Stimulated activated CD8-positive, alpha-beta memory T cell treated with anti-CD3 and anti-CD28 coated beads, Interleukin-4, amount 100 ng/mL, for 24 hours (primary cell): ENCODE results near the gene ZDHHC11.
"Not testable (repeated sequence)": the region's sequence is repeated elsewhere in the genome, so short reads cannot be mapped to it uniquely, and the experiment has no call there.

ENCODE experiments used
- DNase-seq: peaks from one replicate; pipeline ENCODE4 v3.0.0-alpha.2; 2020; ENCODE audit warnings: low read depth

The ZDHHC11 gene

DNA sequence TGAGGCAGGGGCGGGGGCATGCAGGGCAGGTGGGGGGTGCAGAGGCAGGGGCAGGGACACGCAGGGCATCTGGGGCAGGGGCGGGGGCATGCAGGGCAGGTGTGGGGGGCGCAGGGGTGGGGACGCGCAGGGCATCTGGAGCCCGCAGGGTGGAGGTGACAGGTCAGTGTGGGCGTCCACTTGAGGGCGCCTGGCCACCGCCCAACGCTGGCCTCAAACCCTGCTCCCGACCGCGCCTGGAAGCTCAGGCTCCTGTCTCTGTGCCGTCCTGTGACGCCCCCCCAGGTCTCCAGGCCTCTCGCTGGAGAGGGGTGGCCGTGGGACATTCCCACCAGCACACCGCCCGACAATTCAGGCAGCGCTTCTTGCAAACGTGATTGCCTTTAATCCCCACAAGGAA is 6.9 kb downstream of the ZDHHC11 start:
- not testable (repeated sequence) for DNase-seq

DNA sequence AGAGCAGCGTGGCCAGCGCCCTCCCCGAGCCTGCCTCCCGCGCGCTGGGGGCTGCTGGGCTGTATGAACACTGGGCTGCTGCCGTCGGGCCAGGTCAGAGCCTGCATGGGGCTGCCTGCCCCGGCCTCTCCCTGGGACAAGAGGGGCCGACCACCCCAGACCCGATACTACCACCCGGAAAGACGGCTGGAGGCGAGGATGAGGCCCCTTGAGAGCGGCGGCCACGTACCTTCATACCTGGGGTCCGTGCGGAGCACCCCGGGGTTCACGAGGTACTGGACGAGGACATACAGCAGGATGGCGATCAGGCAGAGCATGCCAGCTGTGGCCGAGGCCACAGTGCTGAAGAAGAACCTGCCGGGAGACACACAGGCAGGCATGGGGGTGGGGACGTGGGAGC is 7.4 kb downstream of the ZDHHC11 start:
- DNase-seq: not testable (repeated sequence)

DNA sequence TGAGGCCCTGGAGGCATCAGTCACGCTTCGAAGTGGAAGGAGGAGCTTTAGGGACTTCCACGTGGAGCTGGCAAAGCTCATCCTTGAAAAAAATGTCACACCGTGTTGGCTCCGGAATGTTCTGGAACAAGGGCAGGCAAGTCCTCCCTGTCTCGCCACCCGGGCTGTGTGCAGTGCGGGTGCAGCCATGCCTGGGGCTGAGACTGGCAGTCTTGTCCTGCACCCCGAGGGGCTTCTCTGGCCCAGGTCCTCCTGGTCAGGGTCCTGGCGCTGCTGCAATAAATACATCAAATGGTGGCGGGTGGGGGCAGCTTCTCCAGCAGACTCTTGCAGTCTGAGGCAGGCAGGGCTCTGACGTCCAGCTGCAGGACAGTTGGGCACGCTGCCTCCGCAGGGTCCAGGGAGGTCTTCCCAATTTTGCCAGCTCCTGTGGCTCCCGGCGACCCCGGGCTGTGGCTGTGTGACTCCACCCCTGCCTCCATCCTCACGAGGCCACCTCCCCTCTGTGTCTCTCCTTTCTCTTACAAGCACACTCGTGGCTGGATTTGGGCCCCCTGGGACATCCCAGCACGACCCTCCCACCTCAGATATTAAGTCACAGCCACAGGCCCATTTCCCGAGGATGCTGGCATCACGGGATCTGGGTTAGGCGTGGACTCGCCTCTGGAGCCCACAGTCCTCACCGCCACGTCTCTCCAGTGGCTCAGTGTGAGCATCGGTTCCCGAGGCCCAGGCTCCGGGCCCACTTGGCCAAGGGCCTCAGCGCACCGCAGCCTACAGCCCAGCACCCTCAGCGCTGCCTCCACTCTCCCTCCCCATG is 8.2 kb downstream of the ZDHHC11 start:
- not testable (repeated sequence) for DNase-seq

DNA sequence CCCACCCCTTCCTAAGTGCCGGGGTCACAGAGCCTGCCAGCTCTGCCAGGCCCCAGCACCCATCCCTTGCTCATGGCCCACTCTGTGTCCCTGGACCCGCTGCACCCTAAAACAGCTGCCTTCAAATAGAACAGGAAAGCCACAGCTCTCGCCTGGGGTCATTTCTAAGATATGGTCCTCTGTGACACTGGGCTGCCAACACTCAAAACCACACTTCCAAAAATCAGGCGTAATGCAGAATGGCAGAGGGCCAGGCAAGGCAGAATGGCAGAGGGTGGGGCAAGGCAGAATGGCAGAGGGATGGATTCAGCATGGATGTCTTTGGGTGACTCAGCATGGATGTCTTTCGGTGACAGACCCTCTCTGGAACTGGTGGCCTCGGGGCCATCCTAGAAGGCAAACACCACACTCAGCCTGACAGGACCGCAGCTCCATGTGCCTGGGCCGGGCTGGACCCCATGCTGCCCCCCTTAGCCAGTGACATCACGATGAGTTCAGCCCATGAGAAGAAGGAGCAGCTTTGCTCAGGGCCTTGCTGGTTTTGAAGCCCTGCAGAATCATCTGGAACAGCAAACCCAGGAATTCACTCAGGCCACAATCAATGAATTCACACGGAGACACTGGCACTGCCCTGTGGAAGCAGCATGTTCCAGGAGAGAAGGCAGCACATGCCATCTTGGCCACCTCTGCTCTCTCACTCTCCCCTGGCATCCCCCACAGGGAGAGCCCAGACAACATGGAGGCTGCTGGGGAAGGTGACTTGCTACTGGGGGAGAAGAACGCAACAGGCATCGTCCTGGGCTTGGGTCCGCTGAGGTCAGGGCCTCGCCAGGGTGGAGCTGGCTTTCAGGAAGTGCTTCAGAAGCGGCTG is 9.0 kb downstream of the ZDHHC11 start:
- DNase-seq: not testable (repeated sequence)

DNA sequence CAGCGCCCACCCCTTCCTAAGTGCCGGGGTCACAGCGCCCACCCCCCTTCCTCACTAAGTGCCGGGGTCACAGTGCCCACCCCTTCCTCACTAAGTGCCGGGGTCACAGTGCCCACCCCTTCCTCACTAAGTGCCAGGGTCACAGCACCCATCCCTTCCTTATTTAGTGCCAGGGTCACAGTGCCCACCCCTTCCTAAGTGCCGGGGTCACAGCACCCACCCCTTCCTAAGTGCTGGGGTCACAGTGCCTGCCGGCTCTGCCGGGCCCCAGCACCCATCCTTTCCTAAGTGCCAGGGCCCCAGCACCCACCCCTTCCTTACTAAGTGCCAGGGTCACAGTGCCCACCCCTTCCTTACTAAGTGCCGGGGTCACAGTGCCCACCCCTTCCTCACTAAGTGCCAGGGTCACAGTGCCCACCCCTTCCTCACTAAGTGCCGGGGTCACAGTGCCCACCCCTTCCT is 9.8 kb downstream of the ZDHHC11 start:
- DNase-seq: not testable (repeated sequence)

DNA sequence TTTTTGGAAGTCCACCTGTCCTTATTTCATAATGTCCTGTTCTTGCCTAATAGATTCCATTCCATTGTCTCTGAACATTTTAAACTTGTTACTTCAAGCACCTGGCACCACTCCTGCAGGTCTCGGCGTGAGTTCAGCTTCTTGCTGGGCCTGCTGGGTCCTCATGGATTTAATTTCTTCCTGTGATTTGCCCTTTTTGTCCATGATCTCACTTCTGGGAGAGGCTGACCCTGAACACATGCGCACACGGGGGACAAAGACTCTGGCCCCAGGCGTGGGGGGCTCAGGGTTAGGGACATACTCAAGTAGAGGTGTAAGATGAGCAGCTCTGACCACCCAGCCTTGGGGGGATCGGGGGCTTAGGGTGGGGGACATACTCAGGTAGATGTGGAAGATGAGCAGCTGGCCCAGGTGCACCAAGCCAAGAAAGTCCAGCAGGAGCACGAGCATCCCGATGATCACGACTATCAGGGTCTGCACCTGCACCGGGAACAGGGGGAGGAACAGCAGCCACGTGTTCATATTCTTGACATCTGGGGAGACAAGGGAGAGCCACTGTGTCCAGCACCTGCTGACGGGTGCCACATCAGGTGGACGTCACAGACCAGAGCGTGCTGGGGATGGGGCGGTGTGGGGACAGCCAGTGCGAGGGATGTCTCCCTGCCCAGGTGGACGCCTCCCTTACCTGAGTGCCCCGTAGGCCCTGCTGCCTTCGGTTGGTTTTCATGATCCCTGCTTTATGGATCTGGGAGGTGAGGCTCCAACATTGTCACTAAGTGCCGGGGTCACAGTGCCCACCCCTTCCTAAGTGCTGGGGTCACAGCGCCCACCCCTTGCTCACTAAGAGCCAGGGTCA is 10.4 kb downstream of the ZDHHC11 start:
- DNase-seq: not testable (repeated sequence)

DNA sequence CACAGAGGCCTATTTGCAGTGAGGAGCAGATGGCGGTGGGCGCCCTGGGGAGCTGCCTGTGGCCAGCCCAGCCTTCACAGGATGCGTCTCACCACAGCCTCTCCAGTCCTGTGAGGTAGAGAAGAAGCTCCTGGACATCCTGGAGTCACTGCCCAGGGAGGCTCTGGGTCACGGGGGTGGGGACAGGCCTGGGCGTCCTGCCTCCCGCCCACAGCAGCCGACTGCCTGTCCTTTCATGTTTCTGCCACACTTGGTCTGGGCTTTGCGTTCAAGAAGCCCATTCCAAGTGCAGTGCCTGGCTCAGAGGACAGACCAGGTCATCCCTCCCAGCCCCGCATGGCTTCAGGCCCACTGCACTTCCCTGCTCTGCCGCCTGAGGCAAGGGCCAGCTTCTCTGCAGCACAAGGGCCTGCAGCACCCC is 12.3 kb downstream of the ZDHHC11 start:
- DNase-seq: not testable (repeated sequence)

DNA sequence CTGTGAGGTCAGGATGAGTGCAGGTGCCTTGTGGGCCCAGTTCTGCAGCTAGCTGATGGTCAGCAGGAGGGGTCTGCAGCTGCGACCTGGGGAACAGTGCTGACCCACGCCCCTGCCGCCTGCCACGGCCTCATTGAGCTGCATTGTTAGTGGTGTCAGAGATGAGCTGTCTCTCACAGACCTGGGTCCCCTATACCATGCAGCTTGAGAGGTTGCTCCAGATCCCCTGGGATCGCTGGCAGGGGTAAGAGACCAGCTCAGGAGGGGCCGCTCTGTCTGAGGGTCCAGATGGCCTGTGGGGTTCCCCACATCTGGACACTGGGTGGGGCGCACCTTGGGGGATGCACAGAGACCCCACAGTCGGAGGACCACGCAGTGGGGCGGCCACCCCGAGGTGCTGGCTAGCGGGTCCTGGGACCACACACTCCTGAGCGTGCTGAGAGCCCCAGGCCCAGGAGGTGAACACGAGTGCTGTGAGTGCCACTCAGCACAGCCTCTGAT is 13.1 kb downstream of the ZDHHC11 start:
- DNase-seq: not testable (repeated sequence)

DNA sequence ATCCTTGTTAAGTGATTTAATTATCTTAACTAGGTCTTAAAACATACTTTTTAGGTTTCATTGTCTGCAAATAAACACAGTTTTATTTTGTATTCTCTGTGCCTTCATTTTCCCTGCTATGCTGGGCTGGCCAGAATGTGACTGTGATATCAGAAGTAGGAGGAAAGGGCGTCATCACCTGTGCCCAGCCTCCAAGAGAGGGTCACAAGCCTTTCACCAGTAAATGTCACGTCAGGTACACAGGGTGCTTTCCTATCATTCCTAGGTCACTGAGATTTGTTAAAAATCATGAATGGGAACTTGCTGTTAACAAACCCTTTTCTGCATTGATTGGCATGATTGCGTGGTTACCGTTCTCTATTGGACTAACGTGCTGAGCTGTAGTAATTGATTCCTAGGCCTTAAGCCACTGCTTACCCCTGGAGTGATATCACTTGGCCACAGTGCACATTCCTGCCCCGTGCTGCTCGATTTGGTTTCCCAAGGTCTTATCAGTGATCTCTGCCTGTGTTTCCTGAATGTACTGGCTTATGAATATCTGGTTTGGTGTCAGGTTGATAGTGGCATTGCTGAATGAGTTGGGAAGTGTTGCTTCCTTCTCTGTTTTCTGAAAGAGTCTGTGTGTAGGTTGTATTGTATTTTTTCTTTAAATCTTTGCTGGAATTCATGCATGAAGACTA is 14.7 kb downstream of the ZDHHC11 start:
- not testable (repeated sequence) for DNase-seq

DNA sequence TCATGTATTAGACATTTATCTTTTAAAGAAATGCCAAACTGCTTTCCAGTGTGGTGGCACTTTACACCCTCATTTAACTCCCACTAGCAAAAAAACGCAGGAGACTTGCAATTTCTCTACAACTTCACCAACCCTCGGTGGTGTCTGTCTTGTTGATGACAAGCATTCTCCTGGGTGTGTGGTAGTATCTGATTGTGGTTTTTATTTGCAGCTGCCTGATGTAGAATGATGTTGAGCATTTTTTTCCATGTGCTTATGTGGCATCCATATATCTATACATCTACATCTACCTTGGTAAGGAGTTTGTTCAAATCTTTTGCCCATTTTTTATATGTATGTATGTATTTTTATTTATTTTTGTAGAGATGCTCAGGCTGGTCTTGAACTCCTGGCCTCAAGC is 16.8 kb downstream of the ZDHHC11 start:
- DNase-seq: not testable (repeated sequence)

DNA sequence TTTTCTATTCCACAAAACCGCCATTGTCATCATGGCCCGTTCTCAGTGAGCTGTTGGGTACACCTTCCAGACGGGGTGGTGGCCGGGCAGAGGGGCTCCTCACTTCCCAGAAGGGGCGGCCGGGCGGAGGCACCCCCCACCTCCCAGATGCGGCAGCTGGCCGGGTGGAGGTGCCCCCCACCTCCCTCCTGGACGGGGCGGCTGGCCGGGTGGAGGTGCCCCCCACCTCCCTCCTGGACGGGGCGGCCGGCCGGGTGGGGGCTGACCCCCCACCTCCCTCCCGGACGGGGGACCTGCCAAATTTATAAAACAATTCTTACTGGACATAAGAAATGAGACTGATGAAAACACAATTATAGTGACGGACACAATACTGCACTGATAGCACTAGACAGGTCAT is 22.6 kb downstream of the ZDHHC11 start:
- not testable (repeated sequence) for DNase-seq

DNA sequence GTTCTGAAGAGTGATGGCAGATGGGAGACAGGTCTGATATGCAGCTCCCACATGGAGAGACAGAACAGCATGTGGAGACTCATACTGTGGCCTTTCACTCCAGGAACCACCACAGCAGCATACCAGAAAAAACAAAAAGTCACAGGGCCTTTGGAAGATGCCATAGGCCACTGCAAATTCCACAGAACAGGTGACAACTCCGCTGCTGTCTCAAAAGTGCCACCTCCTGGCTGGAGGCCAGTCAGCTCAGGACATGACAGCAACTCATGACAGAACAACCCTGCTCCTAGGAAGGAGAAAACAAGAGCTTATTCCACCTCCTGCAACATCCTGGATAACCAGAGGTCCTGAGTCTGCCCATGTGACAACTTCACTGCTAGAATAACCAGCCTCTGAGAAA is 25.2 kb downstream of the ZDHHC11 start:
- not testable (repeated sequence) for DNase-seq

DNA sequence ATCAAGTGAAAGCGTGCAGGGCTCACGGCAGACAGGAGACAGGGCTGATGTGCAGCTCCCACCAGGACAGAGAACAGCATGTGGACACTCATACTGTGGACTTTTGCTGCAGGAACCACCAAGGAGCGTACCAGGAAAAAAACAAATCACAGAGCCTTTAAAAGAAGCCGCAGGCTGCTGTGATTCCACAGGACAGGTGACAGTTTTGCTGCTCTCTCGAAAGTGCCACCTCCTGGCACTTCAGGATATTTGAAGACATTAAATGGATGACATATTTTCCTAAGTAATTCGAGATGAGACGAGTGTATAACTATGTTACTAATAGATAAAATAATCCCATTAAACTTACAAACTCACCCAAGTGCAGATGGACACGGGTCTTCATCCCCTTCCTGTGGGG is 29.3 kb downstream of the ZDHHC11 start:
- no peak for DNase-seq

DNA sequence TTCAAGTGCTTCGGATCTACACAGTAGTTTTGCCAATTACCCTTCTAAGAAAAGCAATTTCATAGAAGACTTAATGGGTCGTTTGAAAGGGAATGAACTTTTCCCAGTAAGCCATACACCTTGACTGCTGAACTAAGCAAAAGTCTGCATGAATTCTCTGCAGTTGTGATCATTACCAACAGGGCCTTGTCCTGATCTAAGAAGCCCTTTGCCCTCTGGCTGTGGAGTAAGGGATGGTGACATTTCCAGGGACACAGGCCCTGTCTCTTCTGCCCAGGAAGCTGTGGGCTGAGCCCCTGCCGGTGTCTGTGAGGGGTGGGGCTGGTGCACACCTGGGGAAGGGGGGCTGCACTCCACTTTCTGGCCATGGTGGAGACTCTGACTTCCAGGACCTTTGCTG is 30.5 kb downstream of the ZDHHC11 start:
- DNase-seq: no peak

DNA sequence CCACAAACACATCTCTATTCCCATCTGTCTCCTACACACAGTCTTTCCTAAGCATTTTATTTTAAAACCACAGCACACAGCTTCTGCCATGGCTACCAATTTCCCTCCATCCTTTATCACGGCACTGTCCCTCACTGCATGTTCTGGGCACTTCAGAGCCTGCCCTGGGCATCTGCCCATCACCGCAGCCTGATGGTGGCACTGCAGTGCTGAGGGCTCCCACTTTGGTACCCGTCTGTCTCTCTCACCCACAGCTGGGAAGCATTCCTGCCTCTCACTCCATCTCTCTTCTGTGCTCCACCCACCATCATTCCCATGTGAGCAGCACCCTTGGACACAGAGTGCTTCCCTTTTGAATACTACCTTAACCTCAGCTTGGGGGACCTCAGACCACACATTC is 31.7 kb downstream of the ZDHHC11 start:
- no peak for DNase-seq

DNA sequence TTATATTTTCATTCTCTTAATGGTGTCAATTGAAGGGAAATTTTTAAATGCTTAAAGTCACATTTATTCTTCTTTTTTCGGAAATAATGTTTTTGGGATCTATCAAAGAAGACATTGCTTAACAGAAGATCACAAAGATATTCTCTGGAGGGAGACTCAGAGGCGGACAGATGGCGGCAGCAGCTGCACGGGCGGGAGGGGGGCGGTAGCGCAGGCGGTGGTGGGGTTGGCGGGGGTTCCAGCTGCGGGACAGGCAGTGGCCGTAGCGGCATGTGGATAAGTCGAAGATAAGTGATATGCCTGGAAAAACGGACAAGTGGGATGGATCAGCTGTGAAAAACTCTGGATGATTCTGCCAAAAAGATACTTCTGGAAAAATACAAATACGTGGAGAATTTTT is 34.6 kb downstream of the ZDHHC11 start:
- DNase-seq: no peak

DNA sequence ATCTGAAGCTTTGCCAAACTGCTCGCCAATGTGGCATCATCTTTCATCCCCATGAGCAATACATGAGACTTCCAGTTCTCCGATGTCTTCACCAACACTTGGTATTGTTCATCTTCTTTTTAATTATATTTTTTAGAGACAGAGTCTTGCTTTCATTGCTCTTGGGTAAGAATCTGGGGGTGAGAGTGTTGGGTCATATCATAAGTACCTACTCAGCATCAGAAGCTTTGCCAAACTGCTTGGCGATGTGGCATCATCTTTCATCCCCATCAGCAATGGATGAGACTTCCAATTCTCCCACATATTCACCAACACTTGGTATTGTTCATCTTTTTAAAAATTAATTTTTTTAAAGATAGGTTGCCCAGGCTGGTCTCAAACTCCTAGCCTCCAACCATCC is 35.3 kb downstream of the ZDHHC11 start:
- DNase-seq: no peak

DNA sequence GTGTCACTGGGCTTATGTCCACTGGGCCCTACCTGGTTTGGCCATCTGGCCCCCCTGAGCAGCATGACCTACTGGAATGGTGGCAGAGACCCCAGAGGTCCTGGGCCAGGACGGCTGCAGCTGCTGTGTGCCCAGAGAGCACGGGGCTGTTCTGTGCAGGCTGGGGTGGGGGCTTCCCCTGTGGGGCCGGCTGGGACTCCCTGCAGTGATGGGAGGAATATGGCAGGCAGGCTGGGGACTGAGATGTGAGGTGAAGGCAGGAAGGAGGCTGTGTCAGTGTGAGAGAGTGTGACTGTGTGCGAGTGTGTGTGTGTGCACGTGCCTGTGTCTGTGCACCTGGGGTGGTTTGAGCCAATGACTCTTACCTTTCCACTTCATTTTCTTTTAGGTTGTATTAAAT is 37.2 kb downstream of the ZDHHC11 start:
- DNase-seq: not testable (repeated sequence)

DNA sequence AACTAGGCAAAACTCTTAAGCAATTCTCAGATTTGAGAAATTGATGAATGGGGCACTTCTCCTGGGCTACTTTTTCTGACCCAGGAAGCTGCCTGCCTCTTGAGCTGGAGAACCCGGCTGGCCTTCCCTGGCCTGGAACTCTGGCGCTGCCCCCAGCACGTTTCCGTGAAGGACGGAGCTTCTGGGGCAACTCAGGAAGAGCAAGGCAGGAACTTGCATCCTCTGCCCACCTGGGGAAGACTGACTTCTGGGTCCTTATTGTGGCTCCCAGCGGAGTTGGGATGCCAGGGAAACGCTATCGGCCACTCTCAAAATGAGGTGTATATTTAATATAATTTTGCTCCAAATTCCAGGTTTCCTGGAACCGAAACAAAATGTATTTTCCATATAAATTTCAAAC is 39.4 kb downstream of the ZDHHC11 start:
- not testable (repeated sequence) for DNase-seq

DNA sequence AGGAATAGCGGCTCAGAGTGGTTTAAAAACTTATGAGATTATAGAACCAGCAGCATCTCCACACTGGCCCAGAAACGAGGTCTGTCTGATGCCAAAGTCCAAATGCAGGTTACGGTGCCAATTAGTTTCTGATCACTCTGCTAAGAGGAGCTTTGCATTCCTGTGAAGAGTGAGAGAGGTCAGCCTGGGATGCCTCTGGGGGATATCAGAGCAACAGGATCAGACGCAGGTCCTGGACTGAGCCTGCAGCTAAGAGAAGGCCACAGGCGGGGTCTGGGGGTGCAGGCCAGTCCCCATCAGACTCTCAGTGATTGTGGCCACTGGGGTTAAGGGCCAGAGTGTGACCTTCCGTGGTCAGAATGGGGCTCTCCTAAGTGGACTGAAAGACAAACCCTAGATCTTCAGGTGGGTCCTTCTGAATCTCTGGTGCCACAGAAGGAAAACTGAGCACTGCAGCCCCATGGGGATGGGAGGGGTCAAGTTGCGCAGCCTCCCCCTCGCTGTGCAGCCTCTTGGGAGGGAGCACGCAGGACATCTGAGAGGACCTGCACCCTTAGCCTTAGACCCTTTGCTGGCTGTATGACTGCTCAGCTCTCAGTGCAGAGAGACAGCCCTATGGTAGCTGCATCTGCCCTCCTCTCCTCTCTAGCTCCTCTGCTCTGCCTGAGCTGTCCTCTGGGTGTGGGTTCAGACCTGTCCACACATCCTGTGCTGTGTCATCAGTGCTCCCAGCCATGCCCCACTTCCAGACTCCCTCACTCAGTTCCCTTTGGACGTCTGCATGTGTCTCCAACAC is 42.9 kb downstream of the ZDHHC11 start:
- not testable (repeated sequence) for DNase-seq
